ENCODE results near the gene KMT2C.

Gene KMT2C

GRCh38 chr7:152129682-152130081 lies 306.1 kb downstream of the KMT2C start:
- H3K27ac ChIP-seq: no peak overlapping the region
- no peak for TF ChIP-seq ZFX (IDR thresholded peaks at IDR 0.05)

GRCh38 chr7:152128741-152129461 lies 306.9 kb downstream of the KMT2C start:
- H3K27ac ChIP-seq: no peak overlapping the region
- TF ChIP-seq CTCF (conservative IDR thresholded peaks at IDR 0.05) (no peak), ZFX (IDR thresholded peaks at IDR 0.05) (no peak)

GRCh38 chr7:152128252-152128651 lies 307.6 kb downstream of the KMT2C start:
- no peak for TF ChIP-seq ZFX (IDR thresholded peaks at IDR 0.05)
- TF ChIP-seq CTCF (conservative IDR thresholded peaks at IDR 0.05): no peak
- no peak overlapping the region for H3K27ac ChIP-seq

- TF ChIP-seq CTCF (conservative IDR thresholded peaks at IDR 0.05) (no peak), ZFX (IDR thresholded peaks at IDR 0.05) (no peak)
- no peak overlapping the region for H3K27ac ChIP-seq
These were observed 308.6 kb downstream of the KMT2C start for GRCh38 chr7:152127229-152127628.

- H3K27ac ChIP-seq: no peak overlapping the region
- TF ChIP-seq CTCF (conservative IDR thresholded peaks at IDR 0.05) (no peak), ZFX (IDR thresholded peaks at IDR 0.05) (no peak)
These were observed 309.1 kb downstream of the KMT2C start for GRCh38 chr7:152126741-152127140.

- no peak for TF ChIP-seq ZFX (IDR thresholded peaks at IDR 0.05)
- no peak for TF ChIP-seq CTCF (conservative IDR thresholded peaks at IDR 0.05)
- no peak overlapping the region for H3K27ac ChIP-seq
These were observed 313.3 kb downstream of the KMT2C start for GRCh38 chr7:152122540-152122939.

- no peak overlapping the region for H3K27ac ChIP-seq
- TF ChIP-seq ZFX (IDR thresholded peaks at IDR 0.05) (no peak), CTCF (conservative IDR thresholded peaks at IDR 0.05) (no peak)
These were observed 314.4 kb downstream of the KMT2C start for GRCh38 chr7:152121432-152121831.

- TF ChIP-seq CTCF (conservative IDR thresholded peaks at IDR 0.05): no peak
- TF ChIP-seq ZFX (IDR thresholded peaks at IDR 0.05): no peak
These were observed 315.0 kb downstream of the KMT2C start for GRCh38 chr7:152120776-152121175.

More at GRCh38 chr7:152120776-152121175, 315.0 kb downstream of the KMT2C start:
- no peak overlapping the region for H3K27ac ChIP-seq
